Activated CD4-positive, alpha-beta T cell treated with anti-CD3 and anti-CD28 coated beads, Interleukin-2, amount 10 ng/mL, durations not matched to agents 7 days and 5 days (primary cell): ENCODE data around the gene TMEM187. TPM values are rescaled to one million over a fixed set of nuclear protein-coding genes. Genes with fewer than 3 reads are reported as not detected.

Experiments used
- microRNA-seq: library from miRNA; unstranded; fragments of <30 nt; microRNA quantifications from one replicate; pipeline ENCODE4 v1.2.0, GENCODE V29; 2021; ENCODE audit warnings: borderline microRNAs expressed, borderline replicate concordance
- total RNA-seq, 2 experiments: library from RNA; stranded (reverse); gene quantifications; one replicate each; pipeline ENCODE4 v1.2.3, GENCODE V29; 2021

TMEM187 gene
- total RNA-seq, 2 experiments from 2014 or later = 7.9 to 8.5 TPM

Small RNA genes within 50 kb of the gene (microRNA-seq; reads per million reads assigned to microRNA genes)
- gene MIR3202-1 = not detected
- not detected for gene MIR3202-2
- gene MIR718 = not detected

Other genes with a start within 250 kb of the TMEM187 start
- 100 to 1,000 TPM; 142 to 148 TPM for gene BCAP31, start 248.4 kb upstream of the TMEM187 start, total RNA-seq
- 10 to 100 TPM; 15.4 to 16.0 TPM for gene ABCD1, start 247.9 kb upstream of the TMEM187 start, total RNA-seq
- gene PLXNB3, start 208.5 kb upstream of the TMEM187 start, total RNA-seq = under 1 TPM; 0.23 to 0.35 TPM
- gene SRPK3, start 191.7 kb upstream of the TMEM187 start, total RNA-seq = not detected
- gene IDH3G, start 178.4 kb upstream of the TMEM187 start, total RNA-seq = 10 to 100 TPM; 60.1 to 64.8 TPM
- gene SSR4, start 178.1 kb upstream of the TMEM187 start, total RNA-seq = 100 to 1,000 TPM; 193 to 203 TPM
- under 1 TPM; 0.32 to 0.60 TPM for gene PDZD4, start 142.2 kb upstream of the TMEM187 start, total RNA-seq
- 1 to 10 TPM; 1.9 to 2.1 TPM for gene L1CAM, start 86.6 kb upstream of the TMEM187 start, total RNA-seq
- gene AVPR2, start 68.1 kb upstream of the TMEM187 start, total RNA-seq = not detected
- gene ARHGAP4, start 46.5 kb upstream of the TMEM187 start, total RNA-seq = 100 to 1,000 TPM; 303 to 334 TPM
- 10 to 100 TPM; 72.9 to 83.2 TPM for gene NAA10, start 37.7 kb upstream of the TMEM187 start, total RNA-seq
- gene RENBP, start 28.1 kb upstream of the TMEM187 start, total RNA-seq = 10 to 100 TPM; 14.2 to 16.5 TPM
- 100 to 1,000 TPM; 116 to 121 TPM for gene HCFC1, start 936 bp upstream of the TMEM187 start, total RNA-seq
- 100 to 1,000 TPM; 107 to 112 TPM for gene IRAK1, start 47.1 kb downstream of the TMEM187 start, total RNA-seq
- gene MECP2, start 125.0 kb downstream of the TMEM187 start, total RNA-seq = 10 to 100 TPM; 64.2 to 72.4 TPM
- not detected for gene OPN1LW, start 171.5 kb downstream of the TMEM187 start, total RNA-seq
- not detected for gene OPN1MW, start 209.8 kb downstream of the TMEM187 start, total RNA-seq
- not detected for gene OPN1MW2, start 247.0 kb downstream of the TMEM187 start, total RNA-seq